NCI-H446 (cell line): Measurements from ENCODE around the gene GPA33.

ENCODE experiments used
- DNase-seq, 2 experiments: peaks; one replicate each; lab custom pipeline; 2025; lab: John Stamatoyannopoulos, UW

Gene GPA33

DNA sequence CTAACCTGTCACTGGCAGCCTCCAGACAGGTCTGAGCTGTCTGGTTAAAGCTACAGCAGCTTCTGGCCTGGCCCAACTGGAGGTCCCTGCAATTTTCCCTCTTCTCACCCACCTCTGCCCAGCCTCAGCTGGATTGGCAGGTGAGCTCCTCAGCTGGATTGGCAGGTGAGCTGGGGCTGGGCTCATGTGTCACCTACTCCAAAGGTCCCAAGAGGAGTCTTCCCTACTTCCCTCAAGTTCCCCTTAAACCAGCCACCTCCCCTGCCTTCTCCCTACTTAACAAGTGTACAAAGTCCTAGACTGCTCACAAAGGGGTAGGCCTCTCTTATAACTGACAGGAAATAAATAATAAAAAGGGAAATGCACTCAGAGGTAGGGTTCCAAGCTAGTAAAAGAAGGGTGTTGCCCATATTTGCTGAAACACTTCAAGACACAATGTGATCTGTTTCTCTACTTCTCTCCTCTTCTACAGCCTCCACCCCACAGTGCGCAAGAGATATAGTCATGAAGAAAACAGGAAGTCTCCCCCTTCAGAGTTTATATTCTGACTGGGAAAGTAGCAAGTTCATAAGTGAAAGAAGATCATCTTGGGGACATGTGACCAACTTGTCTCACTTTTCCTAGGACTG, at the start of gene GPA33:
Gene GPA33, minus strand, starts transcription at position 64 of the 629 bp plus-strand sequence. CDS start 90 bp downstream, outside the sequence.
- DNase-seq, result no peak

DNA sequence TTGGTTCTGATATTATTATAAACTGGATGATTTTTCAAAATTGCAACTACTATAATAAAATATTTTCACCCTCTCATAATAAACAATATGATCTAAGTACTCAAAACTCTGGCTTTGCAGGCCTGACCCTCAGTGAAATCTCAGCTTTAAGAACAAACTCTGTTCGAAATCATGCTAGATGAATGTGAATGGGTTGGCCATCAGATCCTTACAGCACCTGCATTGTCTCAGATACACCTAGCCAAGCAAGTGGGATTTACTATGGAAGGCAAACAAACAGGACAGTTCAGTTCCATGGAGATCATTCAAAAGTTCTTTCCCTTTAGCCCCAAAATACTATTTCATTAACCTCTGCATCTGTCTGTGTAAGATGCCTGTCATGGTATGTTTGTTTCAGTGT, 48.5 kb upstream of the GPA33 start:
- no peak for DNase-seq

GRCh38 chr1:167137793-167138510, 47.8 kb upstream of the GPA33 start:
- DNase-seq, result no peak

GRCh38 chr1:167137332-167137781, 47.2 kb upstream of the GPA33 start:
- DNase-seq, result no peak

- DNase-seq, result no peak
Measured at GRCh38 chr1:167136806-167137205, 46.6 kb upstream of the GPA33 start.

DNA sequence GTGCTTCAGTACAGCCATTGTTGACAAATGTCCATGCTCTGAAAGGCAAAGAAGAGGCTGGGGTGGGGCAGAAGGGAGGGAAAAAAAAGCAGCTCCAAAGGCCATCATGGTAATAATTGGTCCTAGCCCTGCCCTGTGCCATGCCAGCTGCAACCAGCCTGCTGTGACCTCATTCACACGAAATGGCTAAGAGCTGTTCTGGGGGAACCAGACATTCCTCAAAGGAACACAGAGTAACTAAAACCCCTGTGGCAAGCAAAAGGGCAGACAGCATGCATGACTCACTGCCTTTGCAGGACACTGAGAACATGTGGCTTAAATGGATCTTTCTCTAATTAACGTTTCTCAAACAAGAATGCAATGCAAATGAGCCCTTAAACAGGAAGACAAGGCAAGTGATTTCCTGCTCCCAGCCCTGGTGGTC, 46.0 kb upstream of the GPA33 start:
- peak in 1 of 2 experiments; percentile 13 for DNase-seq

DNA sequence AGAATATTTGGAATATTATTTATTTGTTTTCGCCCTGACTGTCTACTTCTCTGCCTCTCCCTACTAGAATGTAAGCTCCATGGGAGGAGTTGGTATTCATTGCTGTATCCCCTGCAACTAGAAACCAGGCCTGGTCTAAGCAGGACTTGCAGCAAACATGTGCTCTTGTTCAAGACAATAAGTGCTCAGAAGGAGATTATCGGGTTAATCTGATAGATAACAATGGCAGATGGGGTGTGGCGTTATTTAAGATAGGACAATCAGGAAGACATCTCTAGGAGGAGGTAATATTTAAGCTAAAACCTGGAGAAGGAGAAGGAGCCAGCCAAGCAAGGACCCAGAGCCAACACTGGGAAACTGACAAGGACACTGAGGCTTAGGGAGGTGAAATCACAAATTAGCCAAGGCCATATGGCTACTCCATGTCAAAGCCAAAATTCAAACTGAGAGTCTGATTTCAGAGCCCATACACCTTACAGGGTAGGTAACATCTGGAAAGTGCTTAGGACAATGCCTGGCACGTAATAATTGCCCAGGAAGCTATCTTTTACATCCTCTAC, 45.2 kb upstream of the GPA33 start:
- DNase-seq, result peak in 1 of 2 experiments; percentile 26

GRCh38 chr1:167132301-167133010, 42.3 kb upstream of the GPA33 start:
- DNase-seq, result no peak

DNA sequence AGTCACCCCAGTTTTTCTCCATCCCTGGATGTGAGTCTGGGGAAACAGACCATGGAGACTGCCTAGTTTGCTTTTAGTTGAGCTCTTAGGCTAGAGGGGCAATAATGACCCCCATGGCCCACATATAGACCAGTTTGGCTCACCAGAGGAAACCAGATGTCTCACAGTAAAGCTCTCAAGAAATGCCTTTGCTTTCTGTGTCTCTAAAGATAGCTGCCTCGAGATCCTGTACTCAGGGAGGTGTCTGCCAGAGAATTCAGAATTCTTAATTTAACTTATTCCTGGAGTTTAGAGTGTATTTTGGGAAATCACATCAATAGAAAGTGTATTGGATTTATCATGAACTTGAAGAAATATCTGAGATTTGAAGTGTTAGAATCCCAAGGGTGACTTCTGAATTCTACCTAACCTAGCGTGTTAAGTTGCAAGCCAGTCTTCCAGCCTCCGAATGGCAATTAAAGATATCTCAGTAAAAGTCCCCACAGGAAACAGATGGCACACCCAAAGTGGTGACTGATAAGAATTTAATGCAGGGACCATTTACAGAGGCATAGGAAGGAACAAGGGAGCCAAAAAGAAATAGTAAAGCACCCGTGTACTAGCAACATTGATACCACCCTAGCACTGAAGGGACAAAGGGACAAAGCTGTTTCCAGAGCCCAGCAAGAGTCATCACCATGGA, 40.8 kb upstream of the GPA33 start:
- DNase-seq, result no peak

- DNase-seq, result no peak
Measured at GRCh38 chr1:167128261-167129227, 38.4 kb upstream of the GPA33 start.

GRCh38 chr1:167127661-167128060, 37.5 kb upstream of the GPA33 start:
- no peak for DNase-seq

GRCh38 chr1:167127236-167127635, 37.1 kb upstream of the GPA33 start:
- no peak for DNase-seq

GRCh38 chr1:167126811-167127210, 36.6 kb upstream of the GPA33 start:
- no peak for DNase-seq

GRCh38 chr1:167126317-167126716, 36.1 kb upstream of the GPA33 start:
- no peak for DNase-seq

DNA sequence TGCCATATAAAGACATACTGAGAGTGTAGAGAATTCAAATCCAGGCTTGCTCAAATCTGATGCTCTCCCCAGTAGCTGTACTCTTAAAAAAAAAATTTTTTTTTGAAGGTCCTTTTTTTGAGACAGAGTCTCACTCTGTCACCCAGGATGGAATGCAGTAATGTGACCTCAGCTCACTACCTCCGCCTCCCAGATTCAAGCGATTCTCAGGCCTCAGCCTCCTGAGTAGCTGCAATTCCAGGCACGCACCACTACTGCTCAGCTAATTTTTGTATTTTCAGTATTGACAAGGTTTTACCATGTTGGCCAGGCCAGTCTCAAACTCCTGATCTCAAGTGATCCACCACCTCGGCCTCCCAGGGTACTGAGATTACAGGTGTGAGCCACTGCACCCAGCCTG, 32.4 kb upstream of the GPA33 start:
- no peak for DNase-seq

- DNase-seq, result no peak
Measured at GRCh38 chr1:167122121-167122480, 31.9 kb upstream of the GPA33 start.

DNA sequence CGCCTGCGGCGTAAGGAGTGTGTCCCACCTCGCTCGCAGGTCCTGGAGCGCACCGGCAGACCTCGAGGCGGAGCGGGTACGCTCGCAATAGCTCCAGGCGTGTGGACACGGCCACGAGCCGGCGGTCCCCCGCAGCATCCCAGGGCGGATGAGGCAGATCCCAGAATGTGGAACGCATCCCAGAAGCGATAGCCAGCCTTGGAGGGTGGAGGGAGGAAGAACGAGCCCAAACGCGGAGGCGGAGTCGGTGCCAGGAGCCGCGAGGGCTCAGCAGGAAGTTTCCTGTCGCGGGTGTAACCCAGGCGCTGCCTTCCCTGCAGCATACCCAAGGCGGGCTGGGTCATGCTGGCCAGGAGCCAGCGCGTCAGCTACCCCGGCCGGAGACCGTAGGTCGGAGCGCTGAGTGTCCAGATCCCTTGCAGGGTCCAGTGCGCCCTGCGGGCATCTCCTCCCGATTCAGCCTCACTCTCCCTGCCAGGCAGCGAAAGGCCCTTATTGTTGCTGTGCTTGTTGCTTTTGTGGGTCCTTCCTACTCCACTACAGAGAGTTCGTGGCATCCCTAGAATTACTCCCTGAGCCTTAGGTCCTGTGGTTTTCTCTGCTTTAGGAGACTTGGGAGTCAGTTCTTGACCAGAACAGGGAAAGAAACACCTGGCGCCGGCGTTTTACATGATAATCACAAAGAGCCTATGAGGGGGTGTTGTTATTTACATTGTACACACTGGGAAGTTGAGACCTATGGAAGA, 31.4 kb upstream of the GPA33 start:
- DNase-seq, result no peak

DNA sequence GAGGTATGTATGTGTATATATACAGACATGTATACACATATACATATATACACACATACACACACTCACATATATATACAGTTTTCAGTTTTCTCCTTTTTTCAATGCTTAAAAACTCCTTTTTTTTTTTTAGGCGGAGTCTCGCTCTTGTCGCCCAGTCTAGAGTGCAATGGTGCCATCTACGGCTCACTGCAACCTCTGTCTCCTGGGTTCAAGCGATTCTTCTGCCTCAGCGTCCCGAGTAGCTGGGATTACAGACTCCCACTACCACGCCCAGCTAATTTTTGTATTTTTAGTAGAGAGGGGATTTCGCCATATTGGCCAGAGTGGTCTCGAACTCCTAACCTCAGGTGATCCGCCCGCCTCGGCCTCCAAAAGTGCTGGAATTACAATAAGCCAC, 30.7 kb upstream of the GPA33 start:
- DNase-seq, result no peak

DNA sequence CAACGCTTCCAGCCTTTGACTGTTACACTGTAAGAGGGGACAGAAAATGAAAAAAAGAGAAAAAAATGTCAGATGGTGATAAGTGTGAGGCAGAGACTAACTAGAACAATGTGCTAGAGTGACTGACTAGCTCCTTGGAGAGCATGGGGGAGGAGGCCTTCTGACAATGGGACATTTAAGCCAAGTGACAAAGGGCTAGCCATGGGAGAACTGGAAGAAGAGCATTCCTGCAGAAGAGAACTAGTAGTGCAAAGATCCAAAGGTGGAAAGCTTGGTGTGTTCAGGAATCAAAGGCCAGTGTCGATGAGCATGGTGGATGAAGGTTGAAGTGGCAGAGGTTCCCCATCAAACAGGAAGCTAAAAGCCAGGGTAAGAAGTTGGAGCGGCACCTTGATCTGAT, 29.5 kb upstream of the GPA33 start:
- DNase-seq, result no peak

GRCh38 chr1:167118188-167118587, 28.0 kb upstream of the GPA33 start:
- DNase-seq, result no peak
